HepG2 (cell line): ENCODE measurements around the gene UBE2R2. TPM values are rescaled to one million over a fixed set of nuclear protein-coding genes. Genes with fewer than 3 reads are reported as not detected.
A peak's percentile ranks its signal among the peaks of the same experiment; 100 is the strongest.

Source experiments
- AHR ChIP-seq: IDR thresholded peaks from 2 replicates; pipeline ENCODE4 v1.6.1; 2018; ENCODE audit warnings: missing genetic modification reagents, missing compliant biosample characterization
- GLI4 ChIP-seq: sonication (generic); formaldehyde crosslinking; IDR thresholded peaks from 2 replicates; pipeline ENCODE4 v1.5.1; 2020; ENCODE audit warnings: missing genetic modification reagents, mild to moderate bottlenecking, moderate library complexity, borderline replicate concordance
- HCFC1 ChIP-seq: fragments of 150-350 bp; IDR thresholded peaks from 2 replicates; pipeline ENCODE4 v1.6.1; 2014; ENCODE audit warnings: low read depth, low read length
- HDAC1 ChIP-seq: sonication (generic); formaldehyde crosslinking; IDR thresholded peaks from 2 replicates; pipeline ENCODE4 v1.5.1; 2020; ENCODE audit warnings: mild to moderate bottlenecking, missing genetic modification reagents
- HMGA1 ChIP-seq: sonication (generic); formaldehyde crosslinking; conservative IDR thresholded peaks from 2 replicates; pipeline ENCODE4 v1.4.0; 2020; ENCODE audit warnings: missing genetic modification reagents
- MED13 ChIP-seq: sonication (generic); formaldehyde crosslinking; IDR thresholded peaks from 2 replicates; pipeline ENCODE4 v1.5.0; 2020; ENCODE audit warnings: missing genetic modification reagents
- MLLT10 ChIP-seq: sonication (generic); formaldehyde crosslinking; IDR thresholded peaks from 2 replicates; pipeline ENCODE4 v1.4.0; 2020; ENCODE audit warnings: missing genetic modification reagents
- MZF1 ChIP-seq: sonication (generic); formaldehyde crosslinking; IDR thresholded peaks from 2 replicates; pipeline ENCODE4 v1.8.1; 2023; ENCODE audit warnings: mild to moderate bottlenecking, missing genetic modification reagents, borderline replicate concordance
- NBN ChIP-seq: fragments of 450-650 bp; conservative IDR thresholded peaks from 2 replicates; pipeline ENCODE4 v1.6.1; 2017
- NFKBIZ ChIP-seq: IDR thresholded peaks from 2 replicates; pipeline ENCODE4 v1.6.1; 2018; ENCODE audit warnings: missing genetic modification reagents, missing compliant biosample characterization
- PREB ChIP-seq: sonication (generic); formaldehyde crosslinking; IDR thresholded peaks from 2 replicates; pipeline ENCODE4 v1.4.0; 2020; ENCODE audit warnings: missing genetic modification reagents
- RXRA ChIP-seq: sonication (generic); formaldehyde crosslinking; IDR thresholded peaks from 2 replicates; pipeline ENCODE4 v1.5.1; 2020; ENCODE audit warnings: missing genetic modification reagents
- SALL2 ChIP-seq: sonication (generic); formaldehyde crosslinking; IDR thresholded peaks from 2 replicates; pipeline ENCODE4 v1.8.1; 2023; ENCODE audit warnings: mild to moderate bottlenecking, missing genetic modification reagents, inconsistent platforms
- TEF ChIP-seq: sonication (generic); formaldehyde crosslinking; IDR thresholded peaks from 2 replicates; pipeline ENCODE4 v1.5.0; 2020; ENCODE audit warnings: missing genetic modification reagents
- ZBED4 ChIP-seq: sonication (generic); formaldehyde crosslinking; IDR thresholded peaks from 2 replicates; pipeline ENCODE4 v1.4.0; 2020; ENCODE audit warnings: missing genetic modification reagents, borderline replicate concordance
- ZBTB43 ChIP-seq: sonication (generic); formaldehyde crosslinking; conservative IDR thresholded peaks from 2 replicates; pipeline ENCODE4 v1.4.0; 2020; ENCODE audit warnings: missing genetic modification reagents
- ZNF138 ChIP-seq: sonication (generic); formaldehyde crosslinking; IDR thresholded peaks from 2 replicates; pipeline ENCODE4 v1.5.0; 2020; ENCODE audit warnings: mild to moderate bottlenecking, low read depth, missing genetic modification reagents
- ZNF275 ChIP-seq: sonication (generic); formaldehyde crosslinking; IDR thresholded peaks from 2 replicates; pipeline ENCODE4 v1.8.0; 2022; ENCODE audit warnings: missing genetic modification reagents, mild to moderate bottlenecking, inconsistent platforms, borderline replicate concordance
- ZNF33A ChIP-seq: sonication (generic); formaldehyde crosslinking; IDR thresholded peaks from 2 replicates; pipeline ENCODE4 v1.5.1; 2020; ENCODE audit warnings: missing genetic modification reagents, mild to moderate bottlenecking, moderate library complexity, borderline replicate concordance
- ZNF558 ChIP-seq: sonication (generic); formaldehyde crosslinking; IDR thresholded peaks from 2 replicates; pipeline ENCODE4 v1.9.0; 2022; ENCODE audit warnings: mild to moderate bottlenecking, missing genetic modification reagents, borderline replicate concordance
- ZNF569 ChIP-seq: sonication (generic); formaldehyde crosslinking; IDR thresholded peaks from 2 replicates; pipeline ENCODE4 v1.5.0; 2020; ENCODE audit warnings: mild to moderate bottlenecking, missing genetic modification reagents, moderate library complexity, borderline replicate concordance
- polyA plus RNA-seq, 8 experiments: library from polyadenylated mRNA; depleted of rRNA in 3 of 8; stranded (reverse) in 7 of 8; unstranded in 1 of 8; fragments of >200 nt; fragmentation: Illumina TruSeq in 4 of 8; extraction: Trizol in 4 of 8; gene quantifications; 2 replicates each; pipeline versions ENCODE4 v1.2.1 to v1.2.3, GENCODE V29; 2011 to 2016; ENCODE audit warnings: low read depth in 4 of 8, missing spikeins in 1 of 8, mixed read lengths in 1 of 8; ENCODE audit not compliant: insufficient read depth in 1 of 8
- total RNA-seq, 5 experiments: library from RNA; depleted of rRNA; stranded (reverse); fragments of >200 nt; fragmentation: Illumina TruSeq; extraction: Trizol; gene quantifications; 2 replicates each; pipeline ENCODE4 v1.2.3, GENCODE V29; 2016; ENCODE audit warnings: low read depth in 1 of 5

Gene UBE2R2
- total and polyA plus RNA-seq, 2 of the 13 experiments (the other 11 are each of a cell fraction or from before 2014, with no cell fraction given) = 14.8 to 20.9 TPM

- TF ChIP-seq ZNF275 (CRISPR knock-in tag) = no peak; the same call in 1 of the 2 replicates
- peak; percentile 77; the same call in 1 of the 2 replicates for TF ChIP-seq NFKBIZ
- peak; percentile 77 for TF ChIP-seq HDAC1 (CRISPR knock-in tag)
- no peak for TF ChIP-seq HCFC1
- TF ChIP-seq RXRA (CRISPR knock-in tag) = peak; percentile 98
- no peak for TF ChIP-seq ZNF569 (CRISPR knock-in tag)
- TF ChIP-seq TEF (CRISPR knock-in tag) = no peak
- TF ChIP-seq ZBED4 (CRISPR knock-in tag) = peak; percentile 75; the same call in 1 of the 2 replicates
- no peak for TF ChIP-seq ZNF33A (CRISPR knock-in tag)
- peak; percentile 78; the same call in 1 of the 2 replicates for TF ChIP-seq AHR (CRISPR knock-in tag)
- no peak for TF ChIP-seq ZNF558 (CRISPR knock-in tag)
- TF ChIP-seq MED13 = peak; percentile 79; the same call in 1 of the 2 replicates
- no peak for TF ChIP-seq HMGA1 (CRISPR knock-in tag)
- peak; percentile 70; the same call in 1 of the 2 replicates for TF ChIP-seq SALL2 (CRISPR knock-in tag)
- no peak for TF ChIP-seq PREB
- no peak for TF ChIP-seq GLI4 (CRISPR knock-in tag)
- no peak for TF ChIP-seq NBN
- 0 out of 2 replicates have a peak, but pooled peaks have one; percentile 43 for TF ChIP-seq ZBTB43 (CRISPR knock-in tag)
- TF ChIP-seq MZF1 (CRISPR knock-in tag) = no peak
- TF ChIP-seq ZNF138 = no peak
- no peak for TF ChIP-seq MLLT10 (CRISPR knock-in tag)
These were observed 123.2 kb downstream of the UBE2R2 start (continued) for GRCh38 chr9:33939924-33940874.
